Neural cell (in vitro differentiated cells): ENCODE measurements around the gene NTRK1. TPM values are rescaled to one million over a fixed set of nuclear protein-coding genes. Genes with fewer than 3 reads are reported as not detected.

Source experiments
- H2AFZ ChIP-seq: fragments of 200-600, 300-800 bp; sonication (generic), shearing (Covaris generic); 2 replicates; pipeline ENCODE4 v1.6.0; 2014; ENCODE audit warnings: low read depth, mild to moderate bottlenecking, antibody characterized with exemption, low read length, moderate library complexity
- H3F3A ChIP-seq: fragments of 200-600 bp; shearing (Covaris generic); 2 replicates; pipeline ENCODE4 v1.6.1; 2016; ENCODE audit warnings: mild to moderate bottlenecking, moderate library complexity, mixed read lengths, antibody characterized with exemption, low read length; ENCODE audit not compliant: insufficient read depth, poor library complexity, severe bottlenecking
- H3K27ac ChIP-seq: fragments of 200-600, 300-800 bp; sonication (generic), shearing (Covaris generic); 2 replicates; pipeline ENCODE4 v1.5.1; 2014; ENCODE audit warnings: mild to moderate bottlenecking, low read length, moderate library complexity
- H3K27me3 ChIP-seq: fragments of 300-800, 200-600 bp; sonication (generic), shearing (Covaris generic); 2 replicates; pipeline ENCODE4 v1.6.0; 2014; ENCODE audit warnings: mild to moderate bottlenecking, low read depth, low read length, moderate library complexity; ENCODE audit not compliant: insufficient read depth
- H3K36me3 ChIP-seq: fragments of 300-800, 200-600 bp; sonication (generic), shearing (Covaris generic); 2 replicates; pipeline ENCODE4 v1.5.1; 2014; ENCODE audit warnings: mild to moderate bottlenecking, antibody characterized with exemption, low read length, moderate library complexity; ENCODE audit not compliant: insufficient read depth
- H3K4me2 ChIP-seq: fragments of 300-800, 200-600 bp; sonication (generic), shearing (Covaris generic); 2 replicates; pipeline ENCODE4 v1.6.0; 2014; ENCODE audit warnings: mild to moderate bottlenecking, low read length
- H3K4me3 ChIP-seq: fragments of 300-800, 200-600 bp; sonication (generic), shearing (Covaris generic); 2 replicates; pipeline ENCODE4 v1.5.1; 2014; ENCODE audit warnings: mild to moderate bottlenecking, low read length, moderate library complexity
- H3K79me2 ChIP-seq: fragments of 200-600 bp; shearing (Covaris generic); replicated peaks from 2 replicates; pipeline ENCODE4 v1.6.0; 2014; ENCODE audit warnings: mild to moderate bottlenecking, low read length, moderate library complexity; ENCODE audit not compliant: insufficient read depth
- H3K9ac ChIP-seq: fragments of 300-800, 200-600 bp; sonication (generic), shearing (Covaris generic); 2 replicates; pipeline ENCODE4 v1.6.1; 2016; ENCODE audit warnings: mild to moderate bottlenecking, low read length, mixed read lengths
- H3K9me2 ChIP-seq: fragments of 200-600 bp; shearing (Covaris generic); 2 replicates; pipeline ENCODE4 v1.6.1; 2016; ENCODE audit warnings: mild to moderate bottlenecking, low read length, mixed read lengths; ENCODE audit not compliant: insufficient read depth
- H3K9me3 ChIP-seq: fragments of 200-600, 300-800 bp; sonication (generic), shearing (Covaris generic); 2 replicates; pipeline ENCODE4 v1.6.1; 2016; ENCODE audit warnings: mild to moderate bottlenecking, mixed run types, low read length, moderate library complexity, mixed read lengths
- H4K20me1 ChIP-seq: fragments of 200-600 bp; shearing (Covaris generic); 2 replicates; pipeline ENCODE4 v1.6.1; 2016; ENCODE audit warnings: mild to moderate bottlenecking, mixed run types; ENCODE audit not compliant: insufficient read depth
- EP300 ChIP-seq: fragments of 450-650 bp; conservative IDR thresholded peaks from 2 replicates; pipeline ENCODE4 v1.6.1; 2014; ENCODE audit warnings: antibody characterized with exemption, mild to moderate bottlenecking, moderate library complexity; ENCODE audit not compliant: poor library complexity, severe bottlenecking
- EZH2 ChIP-seq: fragments of 200-600, 300-800 bp; shearing (Covaris generic), sonication (generic); IDR thresholded peaks from 2 replicates; pipeline ENCODE4 v1.6.1; 2014; ENCODE audit warnings: antibody characterized with exemption, low read length, borderline replicate concordance, mild to moderate bottlenecking; ENCODE audit not compliant: insufficient read depth, poor library complexity, severe bottlenecking
- MXI1 ChIP-seq: fragments of 450-650 bp; conservative IDR thresholded peaks from 2 replicates; pipeline ENCODE4 v1.6.1; 2014; ENCODE audit warnings: antibody characterized with exemption, mild to moderate bottlenecking; ENCODE audit not compliant: poor library complexity, severe bottlenecking
- POLR2AphosphoS5 ChIP-seq: IDR thresholded peaks from 2 replicates; pipeline ENCODE4 v1.6.1; 2012
- RAD21 ChIP-seq: fragments of 450-650 bp; conservative IDR thresholded peaks from 2 replicates; pipeline ENCODE4 v1.6.1; 2014; ENCODE audit warnings: antibody characterized with exemption, mild to moderate bottlenecking, moderate library complexity
- SMC3 ChIP-seq: fragments of 450-650 bp; conservative IDR thresholded peaks from 2 replicates; pipeline ENCODE4 v1.6.1; 2014; ENCODE audit warnings: antibody characterized with exemption, mild to moderate bottlenecking, moderate library complexity; ENCODE audit not compliant: poor library complexity
- TAF1 ChIP-seq: IDR thresholded peaks from 2 replicates; pipeline ENCODE4 v1.6.1; 2012; ENCODE audit warnings: low read depth
- polyA plus RNA-seq: library from polyadenylated mRNA; depleted of rRNA; stranded (reverse); fragments of >200 nt; gene quantifications from 2 replicates; pipeline ENCODE4 v1.2.3, GENCODE V29; 2014
- TF ChIP-seq, protein P1 (sequence below): fragments of 450-650 bp; IDR thresholded peaks from 2 replicates; pipeline ENCODE4 v1.5.1; 2014; ENCODE audit warnings: antibody characterized with exemption, mild to moderate bottlenecking, moderate library complexity; ENCODE audit not compliant: poor library complexity, severe bottlenecking
- TF ChIP-seq, protein P2 (sequence below): IDR thresholded peaks from 2 replicates; pipeline ENCODE4 v1.6.1; 2012; ENCODE audit warnings: borderline replicate concordance

The NTRK1 gene
- polyA plus RNA-seq, 1 donor from 2014 or later: 4.9 TPM

DNA sequence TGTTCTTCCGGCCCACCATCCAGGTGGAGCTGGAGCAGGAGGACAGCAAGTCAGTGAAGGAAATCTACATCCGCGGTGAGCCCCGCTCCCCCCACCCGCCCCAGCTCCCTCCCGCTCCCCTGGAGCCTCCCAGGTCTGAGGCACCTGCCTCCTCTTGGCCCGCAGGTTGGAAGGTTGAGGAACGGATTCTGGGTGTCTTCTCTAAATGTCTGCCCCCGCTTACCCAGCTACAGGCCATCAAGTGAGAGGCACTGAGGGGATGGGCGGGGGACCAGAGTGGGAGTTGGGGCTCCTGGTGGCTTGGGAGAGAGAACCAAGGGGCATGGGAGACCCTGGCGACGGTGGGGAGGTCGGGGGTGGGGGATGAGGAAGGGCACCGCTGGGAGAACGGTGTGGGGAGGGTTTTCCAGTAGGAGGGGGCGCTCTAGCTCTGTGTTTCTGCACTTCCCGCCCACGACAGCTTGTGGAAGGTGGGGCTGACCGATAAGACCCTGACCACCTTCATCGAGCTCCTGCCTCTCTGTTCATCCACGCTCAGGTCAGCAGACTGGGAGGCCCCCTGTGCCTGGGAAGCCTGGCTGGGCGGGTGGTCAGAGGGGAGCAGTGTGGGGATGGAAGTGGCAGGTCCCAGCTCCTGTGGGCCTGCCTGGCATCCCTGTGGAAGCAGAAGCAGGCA is 64.0 kb downstream of the NTRK1 start:
- no peaks in the 10 kb centered on the region for H3K9me2 ChIP-seq
- H3K9me3 ChIP-seq: no peaks in the 10 kb centered on the region
- H3K4me3 ChIP-seq: peak overlapping the region; percentile 55
- no peaks in the 10 kb centered on the region for H3K36me3 ChIP-seq
- no peaks in the 10 kb centered on the region for H3K79me2 ChIP-seq
- H3K27ac ChIP-seq: no peak overlapping the region
- no peaks in the 10 kb centered on the region for H3F3A ChIP-seq
- H4K20me1 ChIP-seq: no peaks in the 10 kb centered on the region
- no peak overlapping the region for H3K9ac ChIP-seq
- H3K4me2 ChIP-seq: no peak overlapping the region
- no peak overlapping the region for H2AFZ ChIP-seq
- TF ChIP-seq EP300 (no peak), RAD21 (no peak), TAF1 (no peak), MXI1 (no peak), EZH2 (no peak), POLR2AphosphoS5 (no peak), SMC3 (no peak)
- TF ChIP-seq, protein P1, sequence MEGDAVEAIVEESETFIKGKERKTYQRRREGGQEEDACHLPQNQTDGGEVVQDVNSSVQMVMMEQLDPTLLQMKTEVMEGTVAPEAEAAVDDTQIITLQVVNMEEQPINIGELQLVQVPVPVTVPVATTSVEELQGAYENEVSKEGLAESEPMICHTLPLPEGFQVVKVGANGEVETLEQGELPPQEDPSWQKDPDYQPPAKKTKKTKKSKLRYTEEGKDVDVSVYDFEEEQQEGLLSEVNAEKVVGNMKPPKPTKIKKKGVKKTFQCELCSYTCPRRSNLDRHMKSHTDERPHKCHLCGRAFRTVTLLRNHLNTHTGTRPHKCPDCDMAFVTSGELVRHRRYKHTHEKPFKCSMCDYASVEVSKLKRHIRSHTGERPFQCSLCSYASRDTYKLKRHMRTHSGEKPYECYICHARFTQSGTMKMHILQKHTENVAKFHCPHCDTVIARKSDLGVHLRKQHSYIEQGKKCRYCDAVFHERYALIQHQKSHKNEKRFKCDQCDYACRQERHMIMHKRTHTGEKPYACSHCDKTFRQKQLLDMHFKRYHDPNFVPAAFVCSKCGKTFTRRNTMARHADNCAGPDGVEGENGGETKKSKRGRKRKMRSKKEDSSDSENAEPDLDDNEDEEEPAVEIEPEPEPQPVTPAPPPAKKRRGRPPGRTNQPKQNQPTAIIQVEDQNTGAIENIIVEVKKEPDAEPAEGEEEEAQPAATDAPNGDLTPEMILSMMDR: no peak
- TF ChIP-seq, protein P2, sequence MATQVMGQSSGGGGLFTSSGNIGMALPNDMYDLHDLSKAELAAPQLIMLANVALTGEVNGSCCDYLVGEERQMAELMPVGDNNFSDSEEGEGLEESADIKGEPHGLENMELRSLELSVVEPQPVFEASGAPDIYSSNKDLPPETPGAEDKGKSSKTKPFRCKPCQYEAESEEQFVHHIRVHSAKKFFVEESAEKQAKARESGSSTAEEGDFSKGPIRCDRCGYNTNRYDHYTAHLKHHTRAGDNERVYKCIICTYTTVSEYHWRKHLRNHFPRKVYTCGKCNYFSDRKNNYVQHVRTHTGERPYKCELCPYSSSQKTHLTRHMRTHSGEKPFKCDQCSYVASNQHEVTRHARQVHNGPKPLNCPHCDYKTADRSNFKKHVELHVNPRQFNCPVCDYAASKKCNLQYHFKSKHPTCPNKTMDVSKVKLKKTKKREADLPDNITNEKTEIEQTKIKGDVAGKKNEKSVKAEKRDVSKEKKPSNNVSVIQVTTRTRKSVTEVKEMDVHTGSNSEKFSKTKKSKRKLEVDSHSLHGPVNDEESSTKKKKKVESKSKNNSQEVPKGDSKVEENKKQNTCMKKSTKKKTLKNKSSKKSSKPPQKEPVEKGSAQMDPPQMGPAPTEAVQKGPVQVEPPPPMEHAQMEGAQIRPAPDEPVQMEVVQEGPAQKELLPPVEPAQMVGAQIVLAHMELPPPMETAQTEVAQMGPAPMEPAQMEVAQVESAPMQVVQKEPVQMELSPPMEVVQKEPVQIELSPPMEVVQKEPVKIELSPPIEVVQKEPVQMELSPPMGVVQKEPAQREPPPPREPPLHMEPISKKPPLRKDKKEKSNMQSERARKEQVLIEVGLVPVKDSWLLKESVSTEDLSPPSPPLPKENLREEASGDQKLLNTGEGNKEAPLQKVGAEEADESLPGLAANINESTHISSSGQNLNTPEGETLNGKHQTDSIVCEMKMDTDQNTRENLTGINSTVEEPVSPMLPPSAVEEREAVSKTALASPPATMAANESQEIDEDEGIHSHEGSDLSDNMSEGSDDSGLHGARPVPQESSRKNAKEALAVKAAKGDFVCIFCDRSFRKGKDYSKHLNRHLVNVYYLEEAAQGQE: no peak
- H3K27me3 ChIP-seq: peaks cover 92% of the 10 kb centered on the region

DNA sequence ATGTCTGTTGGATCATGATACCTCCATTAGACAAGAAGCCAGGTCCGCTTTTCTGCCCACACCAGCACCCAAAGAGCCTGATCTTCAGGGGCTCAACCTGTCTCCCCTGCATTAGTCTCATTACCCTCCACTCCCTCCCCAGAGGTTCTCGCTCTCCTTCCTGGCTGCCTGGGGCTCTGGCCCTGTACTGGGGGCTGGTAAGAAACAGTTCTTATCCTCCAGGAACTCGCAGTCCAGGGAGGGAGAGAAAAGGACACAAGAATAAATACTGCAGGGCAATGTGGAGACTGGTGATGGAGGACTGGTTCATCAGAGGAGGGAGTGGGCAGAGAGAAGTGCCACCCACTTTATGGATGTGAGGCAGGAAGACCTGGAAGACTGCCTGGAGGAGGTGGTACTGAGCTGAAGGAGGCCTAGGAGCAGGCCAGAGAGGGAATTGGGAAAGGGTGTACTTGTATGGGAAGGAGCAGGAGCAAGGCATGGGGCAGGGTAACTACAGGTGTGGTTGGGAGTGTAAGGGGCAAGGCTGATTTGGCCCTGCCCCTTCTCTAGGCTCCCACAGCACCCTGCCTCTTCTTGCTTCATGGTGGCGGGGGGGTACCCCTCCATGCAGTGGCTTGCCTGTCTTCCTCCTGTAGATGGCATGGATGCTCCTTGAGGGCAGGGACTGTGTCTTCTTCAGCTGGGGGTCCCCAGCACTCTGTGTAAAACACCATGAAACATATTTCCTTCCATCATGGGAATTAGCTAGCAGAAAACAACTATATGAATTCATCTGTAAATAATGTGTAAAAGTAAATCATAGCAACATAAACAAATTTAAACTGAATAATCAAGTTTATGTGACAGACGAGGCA is 64.7 kb downstream of the NTRK1 start:
- Histone ChIP-seq H3K9ac (no peak overlapping the region), H3K79me2 (no peaks in the 10 kb centered on the region), H3K9me2 (no peaks in the 10 kb centered on the region), H2AFZ (no peak overlapping the region), H3F3A (no peaks in the 10 kb centered on the region), H3K27ac (no peak overlapping the region), H3K36me3 (no peaks in the 10 kb centered on the region), H3K4me3 (no peak overlapping the region), H3K27me3 (peaks cover 84% of the 10 kb centered on the region), H3K4me2 (no peak overlapping the region), H4K20me1 (no peaks in the 10 kb centered on the region), H3K9me3 (no peaks in the 10 kb centered on the region)
- TF ChIP-seq, protein P2: no peak
- TF ChIP-seq SMC3 (no peak), EZH2 (no peak), RAD21 (no peak), POLR2AphosphoS5 (no peak), TAF1 (no peak), MXI1 (no peak), EP300 (no peak)
- TF ChIP-seq, protein P1: no peak
